Measurements from ENCODE around the gene ASCL5.

The ASCL5 gene

DNA sequence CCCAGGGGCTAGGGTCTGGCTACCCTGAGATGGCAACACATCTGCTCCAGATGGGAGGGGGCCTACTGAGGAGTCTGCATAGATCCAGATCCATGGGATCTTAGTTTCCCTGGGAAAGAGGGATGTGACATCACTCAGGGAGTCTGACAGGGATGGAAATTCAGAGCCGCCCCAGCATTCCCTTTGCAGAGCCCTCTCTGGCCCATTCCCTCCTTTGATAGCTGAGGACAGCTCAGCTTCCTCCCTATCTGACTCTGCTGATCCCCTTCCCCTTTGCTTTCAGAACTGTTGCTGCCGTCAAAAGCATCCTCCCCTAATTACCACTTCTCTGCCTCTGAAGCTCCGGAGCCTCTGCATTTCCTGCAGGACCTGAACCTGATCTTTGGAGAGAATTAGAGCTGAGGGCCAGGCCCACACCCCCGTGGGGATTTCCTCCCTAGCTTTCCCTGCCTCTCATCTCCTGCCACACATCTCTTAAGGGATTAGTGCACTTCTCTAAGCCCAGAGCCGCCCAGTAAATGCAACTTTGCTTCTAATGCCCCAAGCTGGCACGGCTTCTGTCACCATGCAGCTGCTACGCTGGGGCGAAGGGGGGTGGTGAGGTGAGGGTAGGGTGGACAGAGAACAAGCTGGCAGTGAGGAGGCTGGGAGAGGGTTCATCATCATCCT is 9.5 kb upstream of the ASCL5 start:
- DNase-seq (ENCODE audit: low read depth in 2 of 2): no peak

DNA sequence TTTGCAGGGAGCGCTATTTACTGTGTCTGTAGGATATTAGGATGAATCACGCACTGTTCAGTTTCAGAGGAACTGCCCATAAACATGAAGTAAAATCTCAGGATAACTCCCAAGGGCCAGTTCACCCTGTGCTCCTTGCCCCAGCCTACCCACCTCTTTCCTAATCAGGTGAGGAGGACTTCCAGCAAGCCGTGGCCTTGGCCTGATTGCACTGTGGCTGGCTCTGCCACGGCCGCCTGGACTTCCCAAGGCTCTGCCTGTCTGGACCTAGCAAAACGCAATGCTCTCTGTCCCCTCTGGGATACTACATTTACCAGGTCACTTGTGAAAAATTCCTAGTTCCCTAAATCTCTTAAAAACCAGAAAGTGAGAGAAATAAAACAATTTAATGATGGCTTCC is 7.4 kb upstream of the ASCL5 start:
- DNase-seq (ENCODE audit: low read depth in 2 of 2): no peak

DNA sequence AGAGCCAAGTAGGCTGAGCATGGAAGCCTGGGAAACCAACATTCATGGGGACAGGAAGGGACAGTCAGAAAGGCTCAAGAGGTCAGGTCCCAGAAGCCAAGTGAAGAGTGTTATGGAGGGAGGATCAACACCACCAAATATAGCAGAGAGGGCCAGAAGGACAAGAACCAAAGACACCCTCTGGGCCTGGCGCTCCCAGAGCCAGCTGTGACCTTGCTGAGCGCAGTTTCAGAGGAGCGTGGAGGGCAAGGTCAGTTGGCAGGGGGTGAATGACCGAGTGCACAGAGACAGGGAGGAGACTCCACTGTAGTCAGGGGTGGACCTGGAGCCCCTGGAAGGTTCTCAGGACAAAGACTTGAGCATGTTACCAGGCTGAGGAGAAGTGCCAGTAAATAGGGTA is 4.4 kb upstream of the ASCL5 start:
- no peak for DNase-seq (ENCODE audit: low read depth in 2 of 2)

DNA sequence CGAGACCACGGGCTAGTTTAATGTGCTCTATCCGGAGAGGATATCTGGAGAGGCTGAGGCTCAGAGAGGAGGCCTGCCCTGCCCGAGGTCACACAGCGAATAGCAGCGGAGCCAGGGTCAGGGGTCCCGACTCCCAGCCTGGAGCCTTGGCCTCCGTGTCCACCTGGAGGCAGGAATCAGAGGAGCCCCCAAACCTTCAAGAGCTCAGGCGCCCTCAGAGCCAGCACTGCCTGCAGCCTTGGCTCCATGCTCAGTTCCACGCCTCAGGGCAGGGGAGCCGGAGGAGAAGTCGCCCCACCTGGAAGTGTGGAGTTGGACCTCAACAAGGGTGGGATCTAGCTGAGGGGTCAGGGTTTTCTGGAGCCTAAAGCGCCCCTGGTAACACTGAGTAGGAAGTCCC is 2.0 kb upstream of the ASCL5 start:
- no peak for DNase-seq (ENCODE audit: low read depth in 2 of 2)

DNA sequence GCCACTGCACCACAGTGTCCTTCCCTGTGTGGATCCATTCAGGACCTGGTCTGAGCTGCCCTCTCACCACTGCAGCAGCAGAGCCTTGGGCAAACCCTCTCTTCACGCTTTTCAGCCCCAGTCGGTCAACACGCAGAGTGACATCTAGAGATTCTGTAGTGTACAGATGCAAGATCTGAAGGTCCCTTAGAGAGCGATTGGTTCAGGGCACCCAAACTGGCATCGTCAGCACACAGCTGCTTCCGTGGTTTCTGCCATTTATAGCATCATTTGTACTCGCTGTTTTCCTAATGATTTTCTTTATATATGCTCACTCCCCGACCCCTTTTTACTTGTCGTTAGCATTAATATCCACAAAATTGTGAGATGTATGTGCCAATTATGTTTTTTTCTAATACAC is 1.5 kb upstream of the ASCL5 start:
- no peak for DNase-seq (ENCODE audit: low read depth in 2 of 2)

DNA sequence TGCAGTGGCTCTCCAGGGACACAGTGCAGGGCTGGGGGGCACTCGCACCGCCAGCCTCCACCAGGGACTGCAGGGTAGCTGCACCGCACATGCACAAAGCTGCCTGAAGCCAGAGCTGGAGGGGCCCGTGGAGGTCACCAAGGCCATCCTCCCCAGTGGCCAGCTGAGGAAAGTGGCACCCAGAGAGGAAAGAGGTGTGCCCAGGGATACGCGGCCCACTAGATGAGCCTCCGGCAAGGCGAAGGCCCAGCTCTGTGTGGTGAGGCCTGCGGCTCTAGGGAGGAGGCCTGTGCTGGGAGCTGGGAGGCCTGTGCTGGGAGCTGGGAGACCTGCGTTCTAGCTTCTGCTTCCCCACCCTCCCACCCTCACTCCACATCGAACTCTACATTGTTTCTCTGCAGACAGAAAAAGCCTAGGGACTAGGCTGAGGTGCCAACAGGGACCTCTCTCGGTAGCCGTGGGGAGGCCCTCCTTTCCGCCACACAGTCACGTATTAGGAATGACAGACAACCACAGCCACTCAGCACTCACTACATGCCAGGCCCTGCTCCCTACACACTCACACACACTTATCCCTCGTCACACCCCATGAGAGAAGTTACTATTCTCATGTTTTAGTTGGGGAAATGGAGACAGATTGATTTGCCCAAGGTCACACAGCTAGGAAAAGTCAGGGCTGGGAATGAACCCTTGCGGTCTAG is 921 bp upstream of the ASCL5 start:
- DNase-seq (ENCODE audit: low read depth in 2 of 2): no peak

DNA sequence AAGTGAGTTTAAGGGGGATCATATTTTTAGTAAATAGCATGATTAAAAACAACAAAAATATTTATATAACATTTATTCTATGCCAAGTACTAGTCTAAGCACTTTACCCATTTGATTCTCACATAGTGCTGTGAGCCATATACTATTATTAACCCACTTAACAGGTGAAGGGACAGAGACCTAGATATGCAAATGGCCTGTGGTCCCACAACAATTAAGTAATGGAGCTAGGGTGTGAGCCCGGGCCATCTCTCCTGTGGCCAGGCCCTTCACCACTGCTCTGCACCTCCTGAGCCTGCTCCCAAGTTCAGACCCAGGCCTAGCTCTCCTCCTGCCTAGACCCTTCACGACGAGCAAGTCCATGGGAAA is 537 bp downstream of the ASCL5 start:
- no peak for DNase-seq (ENCODE audit: low read depth in 2 of 2)

DNA sequence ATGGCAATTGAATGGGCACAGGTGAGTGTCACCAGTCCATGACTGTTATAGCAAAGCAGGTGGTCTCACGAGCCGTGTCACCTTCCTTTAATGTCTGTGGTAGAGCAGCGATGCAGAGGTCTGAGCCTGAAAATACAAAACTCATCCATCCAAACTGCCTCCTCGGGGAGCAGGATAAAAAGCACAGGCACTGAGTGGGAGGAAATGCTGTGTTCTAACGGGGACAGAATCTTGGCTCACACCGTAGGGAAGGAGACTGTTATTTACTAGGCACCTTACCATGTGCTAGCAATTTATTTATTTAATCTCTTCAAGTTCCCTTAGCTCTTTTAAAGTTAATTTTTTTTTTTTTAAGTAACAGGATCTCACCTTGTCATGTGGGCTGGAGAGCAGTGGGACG is 1.2 kb downstream of the ASCL5 start:
- DNase-seq (ENCODE audit: low read depth in 2 of 2): no peak

DNA sequence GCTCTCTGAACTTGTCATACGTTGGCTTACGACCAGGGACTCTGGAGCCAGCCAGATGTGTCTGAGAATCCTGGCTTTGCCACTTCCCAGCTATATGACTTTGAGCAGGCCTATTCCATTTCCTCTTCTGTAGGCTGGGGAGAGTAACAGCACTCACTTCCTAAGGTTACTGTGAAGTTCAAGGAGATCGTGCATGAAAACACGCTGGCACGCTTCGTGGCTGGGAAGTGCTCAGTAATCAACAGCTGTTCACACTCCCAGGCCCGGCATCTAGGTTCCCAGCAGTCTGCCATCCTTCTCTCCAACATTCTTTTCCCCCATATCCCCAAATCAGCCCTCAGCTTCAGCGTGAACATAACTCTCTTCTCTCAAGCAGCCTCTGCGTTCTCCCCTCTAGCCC is 2.0 kb downstream of the ASCL5 start:
- no peak for DNase-seq (ENCODE audit: low read depth in 2 of 2)

DNA sequence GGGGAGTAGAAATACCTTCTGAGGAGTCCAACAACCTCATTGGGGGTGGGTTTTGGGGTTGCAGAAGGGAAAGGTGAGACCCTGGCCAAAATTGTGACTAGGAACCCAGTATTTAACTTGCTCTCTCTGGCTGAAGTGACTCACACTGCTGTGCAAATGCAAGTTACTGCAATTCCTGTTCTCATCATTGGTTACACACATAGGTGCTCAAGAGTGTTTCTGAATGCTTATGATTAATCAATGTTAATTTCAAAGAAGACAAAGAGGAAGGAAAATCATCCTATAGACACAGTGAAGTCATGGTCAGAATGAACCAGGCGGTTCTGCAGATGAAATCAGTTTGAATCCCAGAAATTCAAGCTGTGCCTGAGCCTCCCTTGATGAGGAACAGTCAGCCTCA is 3.1 kb downstream of the ASCL5 start:
- DNase-seq (ENCODE audit: low read depth in 2 of 2): no peak

DNA sequence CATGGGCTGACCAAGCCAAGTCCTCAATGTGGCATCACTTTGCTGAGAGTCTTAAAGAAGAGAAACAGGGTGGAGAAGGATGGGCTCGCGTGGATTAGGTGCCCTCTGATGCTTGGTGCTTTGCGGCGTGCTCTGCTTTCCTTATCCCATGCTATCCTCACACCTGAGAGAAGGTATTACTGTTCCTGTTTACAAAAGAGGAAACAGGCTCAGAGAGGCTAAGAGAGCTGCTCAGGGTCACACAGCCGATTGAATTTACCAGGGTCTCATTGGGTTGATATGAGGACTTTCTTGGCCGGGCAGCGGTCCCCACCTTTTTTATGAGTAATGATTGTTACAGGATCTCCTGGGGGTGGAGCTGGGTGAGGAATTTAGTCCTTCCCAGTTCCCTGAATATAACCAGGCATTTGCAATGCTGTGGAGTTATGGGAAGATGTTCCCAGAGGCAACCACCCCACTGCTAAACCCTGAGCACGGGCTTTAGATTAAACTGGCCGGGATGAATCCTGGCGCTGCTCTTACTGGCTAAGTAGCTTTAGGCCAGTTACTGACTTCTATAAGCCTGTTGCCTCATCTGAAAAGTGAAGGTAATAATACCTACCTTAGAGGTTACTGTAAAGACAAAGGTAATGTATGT is 4.5 kb downstream of the ASCL5 start:
- DNase-seq (ENCODE audit: low read depth in 2 of 2): no peak

DNA sequence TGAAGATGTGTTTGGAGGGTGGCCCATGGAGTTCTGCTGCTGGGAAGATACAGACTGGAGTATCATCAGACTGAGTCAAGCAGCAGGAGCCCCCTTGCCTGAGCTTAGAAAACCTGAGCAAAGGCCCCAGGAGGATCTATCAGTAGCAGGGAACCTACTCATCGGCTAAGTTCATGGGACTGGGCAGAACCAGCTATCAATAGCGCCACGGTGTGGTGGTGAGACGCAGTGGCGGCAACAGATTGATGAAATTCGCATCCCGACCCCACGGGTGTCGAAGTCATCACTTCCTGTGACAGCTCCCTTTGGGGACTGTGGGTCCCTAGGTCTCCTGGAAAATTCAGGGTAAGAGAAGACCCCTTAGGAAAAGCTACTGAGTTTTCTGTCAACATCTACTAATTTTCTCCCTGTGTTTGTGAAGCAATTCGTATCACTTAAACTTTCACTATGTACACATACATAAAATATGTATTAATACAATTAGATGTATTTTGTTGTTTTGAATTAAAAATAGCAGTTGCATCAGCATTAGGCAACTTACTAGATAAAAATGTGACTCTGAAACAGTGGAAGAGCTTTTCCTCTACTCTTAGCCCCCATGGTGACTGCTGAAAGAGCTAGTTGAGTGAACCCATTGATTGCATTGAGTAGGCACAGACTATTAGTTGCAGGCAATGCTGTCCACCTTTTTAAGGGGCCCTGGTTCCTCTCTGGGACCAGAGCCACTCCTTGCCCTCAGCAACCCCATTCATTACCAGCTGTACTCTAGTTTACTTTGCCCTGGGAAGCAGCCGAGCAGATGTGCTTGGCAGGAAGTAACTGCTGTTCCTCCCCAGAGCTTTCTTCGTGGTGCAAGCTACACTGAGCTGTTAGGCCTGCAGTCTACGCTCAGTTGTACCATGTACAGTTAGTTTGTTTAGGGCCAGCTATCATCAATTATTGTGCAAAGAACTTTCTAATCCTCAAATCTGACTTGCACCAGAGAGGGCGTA is 7.5 kb downstream of the ASCL5 start:
- DNase-seq (ENCODE audit: low read depth in 2 of 2): peak; percentile 15 to 19

DNA sequence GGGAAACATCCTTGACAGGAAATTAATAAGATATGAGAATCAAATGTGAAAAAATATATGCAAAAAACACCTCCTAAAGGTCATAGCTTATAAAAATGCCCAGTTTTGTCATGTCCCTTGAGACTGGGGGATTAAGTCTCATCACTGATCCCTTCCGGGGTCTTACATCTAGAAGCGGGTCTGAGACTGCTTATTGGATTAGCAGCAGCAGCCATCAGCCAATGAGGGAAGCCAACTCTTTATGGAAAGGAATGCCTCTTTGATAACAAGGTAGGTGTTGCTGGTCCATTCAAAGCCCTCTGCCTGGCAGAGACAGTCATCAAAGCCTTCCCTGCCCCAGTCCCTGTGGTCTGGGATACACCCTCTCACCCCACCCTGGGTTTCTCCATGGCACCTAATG is 10.9 kb downstream of the ASCL5 start:
- no peak for DNase-seq (ENCODE audit: low read depth in 2 of 2)

DNA sequence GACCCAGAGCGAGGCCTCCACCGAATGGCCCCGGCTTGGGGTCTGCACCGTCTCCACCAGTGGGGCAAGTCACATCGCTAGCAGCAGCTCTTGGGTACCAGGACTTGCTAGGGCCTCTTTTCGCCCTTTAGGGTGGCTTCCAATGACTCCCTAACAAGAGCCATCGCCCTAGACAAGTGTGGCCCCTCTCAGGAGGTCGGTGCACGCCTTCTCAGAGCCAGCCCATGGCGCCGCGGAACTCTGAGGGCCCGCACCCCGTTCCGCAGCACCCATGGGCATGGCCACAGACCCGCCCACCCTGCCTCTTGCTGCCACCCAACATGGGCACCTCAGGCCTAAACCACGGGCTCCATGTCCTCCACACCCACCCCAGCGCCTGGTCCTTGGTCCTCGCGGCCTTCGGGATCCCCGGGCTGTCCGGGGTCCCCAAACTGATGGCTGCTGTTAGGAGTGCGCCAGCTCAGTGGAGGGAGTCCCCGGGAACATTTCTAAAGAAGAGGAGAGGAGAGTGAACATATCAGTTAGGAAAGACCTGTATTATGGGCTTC is 11.5 kb downstream of the ASCL5 start:
- DNase-seq (ENCODE audit: low read depth in 2 of 2): no peak

DNA sequence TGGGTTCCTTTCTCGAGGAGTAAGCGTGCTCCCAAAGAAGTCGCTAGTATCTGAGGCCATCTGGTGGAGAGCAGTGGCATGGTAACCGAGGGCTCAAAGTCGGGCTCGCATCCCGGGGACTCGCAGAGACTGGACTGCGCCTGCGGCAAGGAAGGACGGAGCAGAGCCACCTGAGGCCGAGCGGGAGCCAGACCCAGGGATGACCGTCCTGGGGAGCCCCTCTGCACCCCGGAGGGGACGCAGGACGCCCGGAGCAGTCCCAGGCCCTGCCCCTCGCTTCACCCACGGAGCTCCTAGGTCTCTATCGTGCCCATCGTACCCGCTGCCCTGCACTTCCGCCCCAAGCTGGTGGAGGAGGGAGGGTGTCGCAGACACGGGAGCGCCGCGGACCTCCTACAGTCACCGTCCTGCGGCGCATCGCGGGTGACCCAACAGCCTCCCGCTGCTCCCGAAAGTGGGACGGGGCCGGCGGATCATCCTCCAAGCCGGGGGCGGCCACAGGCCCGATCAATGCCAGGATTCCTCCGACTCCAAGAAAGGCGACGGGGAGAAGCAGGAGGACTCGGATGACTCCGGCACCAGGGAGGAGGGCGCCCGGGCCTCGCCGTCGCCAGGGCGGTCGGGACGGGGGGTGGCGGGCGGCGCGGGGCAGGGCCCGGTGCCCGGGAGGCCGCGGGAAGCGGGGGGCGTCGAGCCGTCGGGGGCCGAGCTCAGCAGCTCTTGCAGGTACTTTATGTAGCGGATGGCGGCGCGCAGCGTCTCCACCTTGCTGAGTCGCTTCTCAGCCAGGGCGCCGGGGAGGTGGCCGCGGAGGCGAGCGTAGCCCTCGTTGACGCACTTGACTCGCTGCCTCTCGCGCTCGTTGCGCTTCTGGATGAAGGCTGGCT is 12.5 kb downstream of the ASCL5 start:
- peak; percentile 33 to 37 for DNase-seq (ENCODE audit: low read depth in 2 of 2)

DNA sequence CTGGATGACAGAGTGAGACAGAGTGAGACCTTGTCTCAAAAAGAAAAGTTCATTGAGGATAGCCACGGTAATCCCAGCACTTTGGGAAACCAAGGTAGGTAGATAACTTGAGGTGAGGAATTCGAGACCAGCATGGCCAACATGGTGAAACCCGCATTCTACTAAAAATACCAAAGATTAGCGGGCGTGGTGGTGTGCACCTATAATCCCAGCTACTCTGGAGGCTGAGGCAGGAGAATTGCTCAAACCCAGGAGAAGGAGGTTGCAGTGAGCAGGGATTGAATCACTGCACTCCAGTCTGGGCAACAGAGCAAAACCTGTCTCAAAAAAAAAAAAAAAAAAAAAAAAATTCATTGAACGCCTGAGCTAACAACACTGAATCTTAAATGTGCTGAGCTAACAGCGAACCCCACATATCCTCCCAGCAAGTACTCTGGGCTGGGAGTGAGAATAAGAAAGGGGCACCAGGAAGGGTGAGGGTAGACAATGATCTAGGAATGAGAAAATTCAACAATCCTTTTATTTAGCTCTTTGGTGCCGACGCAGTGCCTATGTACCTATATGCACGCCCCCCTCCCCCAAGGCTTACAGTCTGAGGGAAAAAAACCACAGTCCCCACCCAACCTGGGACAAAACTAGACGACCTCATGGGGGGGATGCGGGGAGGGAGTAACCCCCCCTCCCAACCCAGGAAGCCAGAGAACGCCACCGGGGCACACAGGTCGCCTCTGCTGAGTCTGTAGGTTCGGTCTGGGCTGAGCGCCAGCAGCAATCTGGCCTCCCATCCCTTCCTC is 13.3 kb downstream of the ASCL5 start:
- DNase-seq (ENCODE audit: low read depth in 2 of 2): no peak

DNA sequence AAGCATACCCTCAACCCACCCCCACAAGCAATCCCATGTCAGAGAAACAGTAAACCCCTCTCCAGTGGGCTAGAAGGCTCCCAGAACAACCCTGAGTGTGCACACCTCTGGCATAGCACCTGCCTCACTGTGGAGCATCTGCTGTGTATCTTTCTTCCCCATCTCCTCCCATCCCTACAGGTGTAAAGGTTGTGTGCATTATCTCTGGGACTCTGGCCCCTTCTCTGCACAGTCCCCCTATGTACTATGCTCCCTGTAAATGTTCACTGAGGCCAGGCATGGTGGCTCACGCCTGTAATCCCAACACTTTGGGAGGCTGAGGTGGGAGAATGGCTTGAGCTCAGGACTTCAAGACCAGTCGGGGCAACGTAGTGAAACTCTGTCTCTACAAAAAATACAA is 14.1 kb downstream of the ASCL5 start:
- no peak for DNase-seq (ENCODE audit: low read depth in 2 of 2)

DNA sequence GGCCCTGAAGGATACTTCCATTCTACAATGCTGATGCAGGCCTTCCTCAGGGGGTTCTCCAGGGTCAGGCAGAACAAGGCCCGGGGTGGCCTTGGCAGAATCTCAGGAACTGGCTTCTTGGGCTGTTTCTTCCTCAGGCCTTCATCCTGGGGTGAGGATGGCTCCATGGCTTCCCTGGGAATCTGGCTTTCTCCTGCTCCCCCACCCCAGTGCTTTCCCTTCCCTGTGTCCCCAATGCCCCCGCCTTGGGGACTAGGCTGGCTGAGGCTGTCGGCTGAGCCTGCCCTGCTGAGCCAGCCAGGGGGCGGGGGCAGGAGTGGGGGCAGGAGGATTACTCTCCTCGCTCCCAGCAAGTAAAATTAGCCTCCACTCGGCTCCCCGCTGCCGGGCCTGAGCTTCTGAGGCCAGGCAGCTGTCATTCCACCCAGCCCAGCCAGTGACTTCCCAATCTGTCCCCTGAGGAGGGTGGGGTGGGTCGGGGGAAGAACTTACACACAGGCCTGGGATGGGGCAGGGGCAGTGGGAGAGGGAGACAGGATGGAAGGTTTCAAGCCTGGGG is 14.7 kb downstream of the ASCL5 start, which contains the start of gene CACNA1S:
Gene CACNA1S (minus strand): TSS at position 254 of the 559 bp plus-strand sequence. CDS start 87 bp downstream, at position 167.
- DNase-seq (ENCODE audit: low read depth in 2 of 2): no peak

DNA sequence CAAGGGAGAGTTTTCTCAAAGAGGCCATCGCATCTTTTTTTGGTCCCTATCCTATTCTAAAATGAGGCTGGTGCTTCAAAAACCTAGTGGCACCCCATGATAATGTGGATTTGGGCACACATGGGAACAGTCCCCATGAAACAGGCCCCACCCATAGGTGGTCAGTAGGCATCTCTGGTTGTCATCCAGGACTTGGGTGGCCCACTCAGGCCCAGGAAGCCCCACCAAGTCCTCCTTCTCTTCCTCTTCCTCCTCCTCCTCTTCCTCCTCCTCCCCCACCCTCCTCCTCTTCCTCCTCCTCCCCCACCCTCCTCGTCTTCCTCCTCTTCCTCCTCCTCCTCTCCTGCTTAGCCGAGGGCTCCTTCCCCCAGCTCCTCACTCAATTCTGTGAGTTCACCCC is 15.3 kb downstream of the ASCL5 start:
- no peak for DNase-seq (ENCODE audit: low read depth in 2 of 2)

DNA sequence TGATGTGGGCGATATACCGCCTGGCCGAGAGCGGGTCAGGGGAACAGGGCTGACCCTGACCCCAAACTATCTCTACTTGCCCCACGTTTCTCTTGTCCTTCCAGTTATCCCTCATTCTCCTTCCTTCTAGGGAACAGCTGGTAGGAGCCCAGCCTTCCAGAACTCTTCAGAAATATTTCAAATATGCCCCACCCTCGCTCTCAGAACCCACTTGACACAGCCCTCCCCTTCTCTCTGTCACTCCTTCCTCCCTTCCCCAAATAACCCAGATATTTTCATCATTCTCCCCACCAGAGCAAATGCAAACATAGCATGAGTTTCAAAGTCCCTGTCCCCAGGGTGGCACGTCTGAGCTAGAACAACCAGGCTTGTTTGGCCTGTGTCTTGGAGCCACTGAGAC is 15.8 kb downstream of the ASCL5 start:
- no peak for DNase-seq (ENCODE audit: low read depth in 2 of 2)
